ENCODE measurements around the gene RNASEH1. TPM values are rescaled to one million over a fixed set of nuclear protein-coding genes. Genes with fewer than 3 reads are reported as not detected.

Gene RNASEH1
- total and polyA plus RNA-seq, 4 donors = 10.2 to 18.7 (median 12.9) TPM

- no peak for TF ChIP-seq REST (IDR thresholded peaks at IDR 0.05)
- TF ChIP-seq TAF1 (conservative IDR thresholded peaks at IDR 0.05) = no peak
- no peak for TF ChIP-seq ATF3 (IDR thresholded peaks at IDR 0.05)
Observed at GRCh38 chr2:3565117-3565516, 7.0 kb upstream of the RNASEH1 start (continued).

- no peak overlapping the region for H3K27ac ChIP-seq (ENCODE audit: low read depth in 1 of 2, low read length in 2 of 2)
- H3K4me1 ChIP-seq (ENCODE audit: control insufficient read depth in 4 of 4, insufficient read depth in 4 of 4, low read length in 3 of 4) = peaks cover 4 to 6% (median 4%) of the 10 kb centered on the region in 4 donors
- H3K4me3 ChIP-seq (ENCODE audit: low read depth in 1 of 3, low read length in 3 of 3) = no peak overlapping the region
- no peak overlapping the region for H3K9ac ChIP-seq (ENCODE audit: low read depth in 1 of 2, low read length in 2 of 2)
- H3K27me3 ChIP-seq (ENCODE audit: control insufficient read depth in 4 of 4, insufficient read depth in 4 of 4, low read length in 3 of 4) = no peaks in the 10 kb centered on the region
- WGBS = 97% methylated on average over 5 of the region's 5 CpGs
- DNase-seq (ENCODE audit: low spot score) = no peak
- TF ChIP-seq MAX (IDR thresholded peaks at IDR 0.05) (no peak), RXRA (IDR thresholded peaks at IDR 0.05) (no peak), FOXA1 (IDR thresholded peaks at IDR 0.05) (no peak), RAD21 (IDR thresholded peaks at IDR 0.05) (no peak), GABPA (IDR thresholded peaks at IDR 0.05 in 1 of 2, conservative IDR thresholded peaks at IDR 0.05 in 1 of 2) (no peak), EGR1 (IDR thresholded peaks at IDR 0.05; ENCODE audit: low read depth in 2 of 2) (no peak), NR2F2 (IDR thresholded peaks at IDR 0.05) (no peak), YY1 (IDR thresholded peaks at IDR 0.05) (no peak), CTCF (IDR thresholded peaks at IDR 0.05; ENCODE audit: low read depth, low read length, missing input control) (no peak), SP1 (IDR thresholded peaks at IDR 0.05) (no peak), TAF1 (conservative IDR thresholded peaks at IDR 0.05) (no peak), HNF4G (IDR thresholded peaks at IDR 0.05) (no peak)
- no peaks in the 10 kb centered on the region for H3K9me3 ChIP-seq (ENCODE audit: control insufficient read depth in 4 of 4, low read length in 3 of 4)
- no peaks in the 10 kb centered on the region for H3K36me3 ChIP-seq (ENCODE audit: control insufficient read depth in 4 of 4, insufficient read depth in 3 of 4, low read depth in 1 of 4, low read length in 3 of 4)
Observed at GRCh38 chr2:3563521-3563976, 5.4 kb upstream of the RNASEH1 start.

GRCh38 chr2:3557639-3558204 lies 411 bp downstream of the RNASEH1 start:
- Histone ChIP-seq H3K9me3 (ENCODE audit: control insufficient read depth in 4 of 4, low read length in 3 of 4) (no peaks in the 10 kb centered on the region), H3K36me3 (ENCODE audit: control insufficient read depth in 4 of 4, insufficient read depth in 3 of 4, low read depth in 1 of 4, low read length in 3 of 4) (peaks cover 3 to 27% (median 22%) of the 10 kb centered on the region in 4 donors), H3K27me3 (ENCODE audit: control insufficient read depth in 4 of 4, insufficient read depth in 4 of 4, low read length in 3 of 4) (no peaks in the 10 kb centered on the region), H3K4me1 (ENCODE audit: control insufficient read depth in 4 of 4, insufficient read depth in 4 of 4, low read length in 3 of 4) (peaks cover 4 to 18% (median 15%) of the 10 kb centered on the region in 4 donors), H3K9ac (ENCODE audit: low read depth in 1 of 2, low read length in 2 of 2) (peak overlapping the region; percentile 90 to 94), H3K4me3 (ENCODE audit: low read depth in 1 of 3, low read length in 3 of 3) (peak overlapping the region; percentile 94 to 98 (median 97)), H3K27ac (ENCODE audit: low read depth in 1 of 2, low read length in 2 of 2) (peak overlapping the region; percentile 81 to 92)
- under 1% methylated on average over 40 of the region's 40 CpGs for WGBS
- no peak for DNase-seq (ENCODE audit: low spot score)
- TF ChIP-seq ATF3 (IDR thresholded peaks at IDR 0.05) (no peak), EGR1 (IDR thresholded peaks at IDR 0.05; ENCODE audit: low read depth in 2 of 2) (no peak), HNF4A (conservative IDR thresholded peaks at IDR 0.05) (no peak), NR2F2 (IDR thresholded peaks at IDR 0.05) (no peak), REST (IDR thresholded peaks at IDR 0.05) (no peak), JUND (IDR thresholded peaks at IDR 0.05) (no peak), YY1 (IDR thresholded peaks at IDR 0.05) (no peak), SP1 (IDR thresholded peaks at IDR 0.05) (no peak), GABPA (IDR thresholded peaks at IDR 0.05 in 1 of 2, conservative IDR thresholded peaks at IDR 0.05 in 1 of 2) (no peak), ZBTB33 (IDR thresholded peaks at IDR 0.05) (no peak), RXRA (IDR thresholded peaks at IDR 0.05) (no peak), FOXA2 (IDR thresholded peaks at IDR 0.05) (no peak), TAF1 (conservative IDR thresholded peaks at IDR 0.05) (no peak)
